Heart right ventricle (tissue), 16 donors: ENCODE results near the gene ZNF207. TPM values are rescaled to one million over a fixed set of nuclear protein-coding genes. Genes with fewer than 3 reads are reported as not detected.

Experiments
- ATAC-seq, 8 donors: fragments of 200-7000 bp; cut with Tn5 transposase; one replicate each; pipeline ENCODE4 v1.9.1; 2020; ENCODE audit warnings: mild to moderate bottlenecking in 8 of 8, moderate library complexity in 8 of 8, moderate number of reproducible peaks in 1 of 8
- DNase-seq, 2 donors: peaks; one replicate each; pipeline ENCODE4 v3.0.0-alpha.2; 2020
- H3K27ac ChIP-seq, 10 donors: fragments of 200-600 bp; sonication (generic) in 2 of 10; one replicate each; pipeline versions ENCODE4 v1.5.0 to v1.8.0; 2020 to 2022; ENCODE audit warnings: mild to moderate bottlenecking in 3 of 10
- H3K27me3 ChIP-seq, 7 donors: fragments of 200-600 bp; one replicate each; pipeline ENCODE4 v1.8.0; 2021 to 2022; ENCODE audit warnings: mild to moderate bottlenecking in 2 of 7
- H3K36me3 ChIP-seq, 9 donors: fragments of 200-600 bp; sonication (generic) in 1 of 9; one replicate each; pipeline versions ENCODE4 v1.5.0 to v1.8.0; 2020 to 2022; ENCODE audit warnings: mild to moderate bottlenecking in 2 of 9
- H3K4me1 ChIP-seq, 9 donors: fragments of 200-600 bp; sonication (generic) in 1 of 9; one replicate each; pipeline versions ENCODE4 v1.5.0 to v1.8.0; 2020 to 2022; ENCODE audit warnings: mild to moderate bottlenecking in 4 of 9
- H3K4me3 ChIP-seq, 10 donors: fragments of 200-600 bp; sonication (generic) in 2 of 10; one replicate each; pipeline versions ENCODE4 v1.5.0 to v1.8.0; 2020 to 2022; ENCODE audit warnings: mild to moderate bottlenecking in 7 of 10, moderate library complexity in 2 of 10
- H3K9me3 ChIP-seq, 11 donors: fragments of 200-600 bp in 10 of 11; sonication (generic) in 2 of 11; one replicate each; pipeline versions ENCODE4 v1.5.0 to v1.8.0; 2013 to 2022; ENCODE audit warnings: mild to moderate bottlenecking in 2 of 11, control low read depth in 1 of 11, moderate library complexity in 1 of 11
- CTCF ChIP-seq, 9 donors: fragments of 200-600 bp; sonication (generic) in 2 of 9; IDR thresholded peaks; one replicate each; pipeline versions ENCODE4 v1.5.0 to v1.8.0; 2021 to 2022; ENCODE audit warnings: antibody characterized with exemption in 9 of 9, mild to moderate bottlenecking in 5 of 9, moderate library complexity in 1 of 9
- WGBS, 2 donors: extraction: QIAGEN DNeasy Blood & Tissue Kit; methylation state at CpG; one replicate each; pipeline ENCODE4 v1.1.7; 2013; ENCODE audit warnings: inconsistent platforms in 1 of 2; 5-methylcytosine and 5-hydroxymethylcytosine counted together
- intact Hi-C, 10 donors: fragments of 100-400 bp; cut with DNase I; formaldehyde crosslinking; loops; one replicate each; pipeline versions ENCODE4 v1.11.1 to v1.14.2; 2022
- polyA plus RNA-seq, 2 donors: library from polyadenylated mRNA; stranded (reverse); fragments of 200-250 nt; gene quantifications; one replicate each; pipeline ENCODE4 v1.2.3, GENCODE V29; 2013
- total RNA-seq, 10 donors: library from RNA; stranded (reverse); fragmentation: NEBNext Ultra II Directional in 3 of 10; extraction: Animal tissue kit (Norgen Biotek cat#: 25700) in 3 of 10; gene quantifications; one replicate each; pipeline versions ENCODE4 v1.2.1 to v1.2.4, GENCODE V29; 2021 to 2023
- donor health status: Arrhythmogenic right ventricular cardiomyopathy.
- donor health status: ischemic (EF 13 %, LVEDD 7.1; RV severe dilation, severe dysfunction).
- donor health status: healthy with polysubstance abuse.
- donor health status: DM: no; HTN: yes; CAD: no.
- donor health status: DM: no; HTN: no; CAD: no.
- donor health status: ischemic (EF 25% LVEDD 6.9; RV normal size, moderate dysfunction).
- donor health status: ischemic (EF 25% LVEDD 5.7; RV mildly dilated, moderate dysfunction).
- donor health status: healthy.
- donor health status: DM: yes; HTN: yes; CAD: no.
- donor health status: Ischemic cardiomyopathy.
- donor health status: ischemic (EF 35%, LVEDD 5.7; RV mildly dilated, moderate dysfunction).
- donor health status: nonischemic (EF 11% LVEDD 7.7; RV severe dilation, severe dysfunction).
- donor health status: DM: yes; HTN: yes; CAD: no.
- donor health status: PGD.
- donor health status: ischemic (EF 29% LVEDD 5.4; RV normal size, mild dysfunction).
- donor health status: nonischemic (EF 23%, LVEDD 6.1; RV moderate dilation, normal function).

Gene ZNF207
- total and polyA plus RNA-seq, 12 donors: 39.9 to 86.7 (median 78.1) TPM

DNA sequence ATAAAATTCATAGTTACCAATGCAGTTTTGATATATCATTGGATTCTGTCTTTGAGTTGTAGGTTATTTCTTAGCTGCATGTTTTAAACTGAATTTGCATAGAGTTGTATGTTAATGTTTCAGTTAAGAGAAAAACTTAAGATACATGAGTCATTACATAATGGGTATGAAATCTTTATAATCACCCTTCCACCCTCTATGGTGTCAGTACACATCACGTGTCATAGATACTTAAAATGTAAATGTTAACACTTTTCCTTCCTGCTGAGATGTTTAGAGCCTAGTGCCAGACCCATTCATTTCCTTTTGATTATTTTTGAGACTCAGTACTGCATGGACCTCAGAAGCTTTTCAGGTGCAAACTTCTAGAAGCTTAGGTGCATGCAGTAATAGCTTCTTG, 20.5 kb downstream of the ZNF207 start:
- WGBS, 2 donors: 49 to 64% methylated on average over 1 of the region's 1 CpG
- no peak overlapping the region for H3K27ac ChIP-seq
- no peak for DNase-seq
- no peaks in the 10 kb centered on the region for H3K27me3 ChIP-seq
- TF ChIP-seq CTCF (IDR thresholded peaks at IDR 0.05): no peak
- ATAC-seq: no peak
- peaks cover 0 to 5% (median 0%) of the 10 kb centered on the region in 9 donors for H3K4me1 ChIP-seq
- H3K36me3 ChIP-seq: peaks cover 0 to 100% (median 84%) of the 10 kb centered on the region in 9 donors
- intact Hi-C loops: no loop called here
- H3K4me3 ChIP-seq: no peak overlapping the region
- no peaks in the 10 kb centered on the region for H3K9me3 ChIP-seq

GRCh38 chr17:32382526-32383223, 32.7 kb downstream of the ZNF207 start:
- no peak for TF ChIP-seq CTCF (IDR thresholded peaks at IDR 0.05)
- no peaks in the 10 kb centered on the region for H3K27me3 ChIP-seq
- no peaks in the 10 kb centered on the region for H3K9me3 ChIP-seq
- intact Hi-C loops: no loop called here
- H3K27ac ChIP-seq: no peak overlapping the region
- no peak for DNase-seq
- ATAC-seq: peak in 1 of 8 donors; percentile 15
- H3K36me3 ChIP-seq: peaks cover 0 to 83% (median 34%) of the 10 kb centered on the region in 9 donors
- H3K4me1 ChIP-seq: no peaks in the 10 kb centered on the region
- H3K4me3 ChIP-seq: no peak overlapping the region
- WGBS, 2 donors: 97 to 98% methylated on average over 5 of the region's 5 CpGs

DNA sequence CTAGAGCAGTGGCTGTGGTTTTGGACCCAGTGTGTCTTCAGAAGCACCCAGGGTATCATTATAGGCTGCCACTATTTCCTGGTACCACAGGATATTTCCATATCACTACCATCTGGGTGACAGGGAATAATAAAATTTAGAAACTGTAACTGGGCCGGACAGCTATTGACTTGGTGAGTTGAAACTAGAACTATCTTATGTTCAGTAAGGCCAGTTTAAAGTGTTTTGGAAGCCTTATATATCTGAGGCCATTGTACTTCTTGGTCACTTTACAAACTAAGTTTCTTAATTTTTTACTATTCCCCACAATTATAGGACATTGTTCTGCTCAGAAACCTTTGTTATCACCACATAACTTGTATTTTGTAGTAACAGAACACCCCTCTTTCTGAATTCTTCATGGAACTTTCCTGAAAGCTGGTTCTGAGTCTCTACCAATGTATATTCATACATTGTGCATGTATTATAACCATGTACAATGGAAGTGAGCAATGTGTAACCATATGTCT, 34.0 kb downstream of the ZNF207 start:
- Histone ChIP-seq H3K4me3 (no peak overlapping the region), H3K27me3 (no peaks in the 10 kb centered on the region), H3K9me3 (no peaks in the 10 kb centered on the region), H3K27ac (no peak overlapping the region), H3K36me3 (peaks cover 0 to 83% (median 22%) of the 10 kb centered on the region in 9 donors), H3K4me1 (no peaks in the 10 kb centered on the region)
- intact Hi-C loops: no loop called here
- TF ChIP-seq CTCF (IDR thresholded peaks at IDR 0.05): no peak
- DNase-seq (no peak), ATAC-seq (no peak)
- WGBS, 2 donors: 91 to 95% methylated on average over 1 of the region's 1 CpG

- H3K36me3 ChIP-seq: peaks cover 0 to 83% (median 12%) of the 10 kb centered on the region in 9 donors
- intact Hi-C loops: no loop called here
- ATAC-seq (no peak), DNase-seq (no peak)
- H3K4me3 ChIP-seq: no peak overlapping the region
- no peaks in the 10 kb centered on the region for H3K9me3 ChIP-seq
- WGBS, 2 donors: 78 to 83% methylated on average over 7 of the region's 7 CpGs
- TF ChIP-seq CTCF (IDR thresholded peaks at IDR 0.05): no peak
- no peak overlapping the region for H3K27ac ChIP-seq
- H3K4me1 ChIP-seq: no peaks in the 10 kb centered on the region
- H3K27me3 ChIP-seq: no peaks in the 10 kb centered on the region
Measured at GRCh38 chr17:32385121-32385520, 35.2 kb downstream of the ZNF207 start.
